H9 (cell line): ENCODE data around the gene INPP4A. TPM values are rescaled to one million over a fixed set of nuclear protein-coding genes. Genes with fewer than 3 reads are reported as not detected.

ENCODE experiments used
- DNase-seq: peaks from one replicate; pipeline ENCODE4 v3.0.0-alpha.2; 2017
- H2AFZ ChIP-seq: one replicate; pipeline ENCODE4 v1.6.1; 2013; ENCODE audit warnings: mild to moderate bottlenecking, low read length, control low read depth, moderate library complexity
- H2AK5ac ChIP-seq: 2 replicates; pipeline ENCODE4 v1.6.1; 2013; ENCODE audit warnings: low read length, control low read depth, mixed read lengths; ENCODE audit not compliant: insufficient read length
- H2BK120ac ChIP-seq: one replicate; pipeline ENCODE4 v1.6.1; 2013; ENCODE audit warnings: low read depth, mild to moderate bottlenecking, low read length, control low read depth, inconsistent platforms; ENCODE audit not compliant: poor library complexity, severe bottlenecking
- H2BK12ac ChIP-seq: 2 replicates; pipeline ENCODE4 v1.6.1; 2013; ENCODE audit warnings: low read length, control low read depth, mixed read lengths, low read depth; ENCODE audit not compliant: insufficient read length
- H2BK15ac ChIP-seq: 2 replicates; pipeline ENCODE4 v1.6.1; 2013; ENCODE audit warnings: low read depth, low read length, control low read depth
- H2BK20ac ChIP-seq: one replicate; pipeline ENCODE4 v1.6.1; 2013; ENCODE audit warnings: low read depth, mild to moderate bottlenecking, low read length, control low read depth, inconsistent platforms; ENCODE audit not compliant: poor library complexity, severe bottlenecking
- H2BK5ac ChIP-seq: 2 replicates; pipeline ENCODE4 v1.6.1; 2013; ENCODE audit warnings: low read length, control low read depth, mixed read lengths; ENCODE audit not compliant: insufficient read length
- H3K14ac ChIP-seq: 2 replicates; pipeline ENCODE4 v1.6.1; 2013; ENCODE audit warnings: low read length, control low read depth; ENCODE audit not compliant: insufficient read depth
- H3K18ac ChIP-seq: 2 replicates; pipeline ENCODE4 v1.6.1; 2013; ENCODE audit warnings: low read depth, mild to moderate bottlenecking, mixed read lengths, low read length, control low read depth; ENCODE audit not compliant: insufficient read length
- H3K23ac ChIP-seq: 2 replicates; pipeline ENCODE4 v1.6.1; 2013; ENCODE audit warnings: low read length, control low read depth, mixed read lengths, low read depth; ENCODE audit not compliant: insufficient read length
- H3K23me2 ChIP-seq: 2 replicates; pipeline ENCODE4 v1.6.1; 2013; ENCODE audit warnings: low read depth, mild to moderate bottlenecking, mixed read lengths, low read length, control low read depth; ENCODE audit not compliant: insufficient read length, poor library complexity, severe bottlenecking
- H3K27ac ChIP-seq: 2 replicates; pipeline ENCODE4 v1.5.1; 2013; ENCODE audit warnings: low read length, control low read depth, mixed read lengths, low read depth; ENCODE audit not compliant: insufficient read length
- H3K27me3 ChIP-seq: 2 replicates; pipeline ENCODE4 v1.6.1; 2013; ENCODE audit warnings: low read length, control low read depth, inconsistent platforms; ENCODE audit not compliant: insufficient read depth
- H3K4ac ChIP-seq: 2 replicates; pipeline ENCODE4 v1.6.1; 2013; ENCODE audit warnings: low read depth, mild to moderate bottlenecking, control low read depth, inconsistent platforms, low read length, moderate library complexity
- H3K4me1 ChIP-seq: 2 replicates; pipeline ENCODE4 v1.6.1; 2013; ENCODE audit warnings: low read length, control low read depth, inconsistent platforms; ENCODE audit not compliant: insufficient read depth
- H3K4me2 ChIP-seq: 2 replicates; pipeline ENCODE4 v1.6.1; 2013; ENCODE audit warnings: low read length, control low read depth, mixed read lengths; ENCODE audit not compliant: insufficient read length, insufficient read depth
- H3K56ac ChIP-seq: 2 replicates; pipeline ENCODE4 v1.6.1; 2013; ENCODE audit warnings: low read depth, mild to moderate bottlenecking, mixed read lengths, low read length, control low read depth; ENCODE audit not compliant: insufficient read length
- H3K79me1 ChIP-seq: 2 replicates; pipeline ENCODE4 v1.6.1; 2013; ENCODE audit warnings: low read depth, mild to moderate bottlenecking, moderate library complexity, low read length, control low read depth, inconsistent platforms; ENCODE audit not compliant: insufficient read depth, poor library complexity, severe bottlenecking
- H3K79me2 ChIP-seq: 2 replicates; pipeline ENCODE4 v1.6.1; 2013; ENCODE audit warnings: low read length, control low read depth, inconsistent platforms; ENCODE audit not compliant: insufficient read depth
- H3K9ac ChIP-seq: 2 replicates; pipeline ENCODE4 v1.6.1; 2013; ENCODE audit warnings: low read length, control low read depth, mixed read lengths; ENCODE audit not compliant: insufficient read length; ENCODE audit errors: extremely low read depth
- H3K9me3 ChIP-seq: one replicate; pipeline ENCODE4 v1.6.1; 2013; ENCODE audit warnings: low read depth, low read length, inconsistent platforms; ENCODE audit not compliant: control insufficient read depth
- H3T11ph ChIP-seq: one replicate; pipeline ENCODE4 v1.6.1; 2013; ENCODE audit warnings: mild to moderate bottlenecking, low read length, control low read depth, inconsistent platforms
- H4K20me1 ChIP-seq: one replicate; pipeline ENCODE4 v1.6.1; 2013; ENCODE audit not compliant: control insufficient read depth, insufficient read length, insufficient read depth
- H4K5ac ChIP-seq: 2 replicates; pipeline ENCODE4 v1.6.1; 2013; ENCODE audit warnings: low read depth, mild to moderate bottlenecking, mixed read lengths, low read length, control low read depth; ENCODE audit not compliant: insufficient read length
- H4K8ac ChIP-seq: replicated peaks from 2 replicates; pipeline ENCODE4 v1.6.1; 2013; ENCODE audit warnings: low read length, control low read depth, mixed read lengths, low read depth; ENCODE audit not compliant: insufficient read length
- H4K91ac ChIP-seq: 2 replicates; pipeline ENCODE4 v1.6.1; 2013; ENCODE audit warnings: low read depth, mild to moderate bottlenecking, moderate library complexity, mixed read lengths, low read length, control low read depth; ENCODE audit not compliant: insufficient read length
- H3K27ac Mint-ChIP-seq, 3 experiments: 2 replicates in 2 of 3; 3 replicates in 1 of 3; pipeline ENCODE4 v1.8.0; 2020 to 2021; ENCODE audit warnings: mixed read lengths in 3 of 3, mild to moderate bottlenecking in 1 of 3, moderate library complexity in 1 of 3
- H3K27me3 Mint-ChIP-seq: 2 replicates; pipeline ENCODE4 v1.8.0; 2021; ENCODE audit warnings: low read depth, mild to moderate bottlenecking, moderate library complexity, mixed read lengths
- H3K36me3 Mint-ChIP-seq, 3 experiments: 2 replicates in 2 of 3; 3 replicates in 1 of 3; pipeline ENCODE4 v1.8.0; 2020 to 2021; ENCODE audit warnings: low read depth in 3 of 3, mixed read lengths in 3 of 3; ENCODE audit not compliant: insufficient read depth in 1 of 3
- H3K4me1 Mint-ChIP-seq, 2 experiments: 2 replicates each; pipeline ENCODE4 v1.8.0; 2020; ENCODE audit warnings: mixed read lengths in 2 of 2
- H3K4me3 Mint-ChIP-seq, 2 experiments: 2 replicates in 1 of 2; 3 replicates in 1 of 2; pipeline ENCODE4 v1.8.0; 2020 to 2021; ENCODE audit warnings: mild to moderate bottlenecking in 2 of 2, mixed read lengths in 2 of 2, moderate library complexity in 1 of 2
- H3K9me3 Mint-ChIP-seq, 2 experiments: 2 replicates in 1 of 2; 3 replicates in 1 of 2; pipeline ENCODE4 v1.8.0; 2020; ENCODE audit warnings: mild to moderate bottlenecking in 2 of 2, mixed read lengths in 2 of 2, moderate library complexity in 1 of 2
- WGBS: extraction: QIAGEN DNeasy Blood & Tissue Kit; methylation state at CpG from one replicate; pipeline ENCODE4 v1.1.7; 2013; ENCODE audit warnings: missing lambda C conversion rate, low lambda C conversion rate, mixed read lengths; ENCODE audit not compliant: insufficient read length; ENCODE audit errors: extremely low coverage; 5-methylcytosine and 5-hydroxymethylcytosine counted together
- total RNA-seq: library from RNA; stranded (reverse); gene quantifications from 2 replicates; pipeline ENCODE4 v1.2.1, GENCODE V29; 2021
- TF ChIP-seq, protein P1 (sequence below): fragments of 200-600 bp; sonication (generic); conservative IDR thresholded peaks from 3 replicates; pipeline ENCODE4 v1.8.0; 2021; ENCODE audit warnings: antibody characterized with exemption, mild to moderate bottlenecking

INPP4A gene
- total RNA-seq, 1 experiment from 2014 or later: 55.2 TPM

DNA sequence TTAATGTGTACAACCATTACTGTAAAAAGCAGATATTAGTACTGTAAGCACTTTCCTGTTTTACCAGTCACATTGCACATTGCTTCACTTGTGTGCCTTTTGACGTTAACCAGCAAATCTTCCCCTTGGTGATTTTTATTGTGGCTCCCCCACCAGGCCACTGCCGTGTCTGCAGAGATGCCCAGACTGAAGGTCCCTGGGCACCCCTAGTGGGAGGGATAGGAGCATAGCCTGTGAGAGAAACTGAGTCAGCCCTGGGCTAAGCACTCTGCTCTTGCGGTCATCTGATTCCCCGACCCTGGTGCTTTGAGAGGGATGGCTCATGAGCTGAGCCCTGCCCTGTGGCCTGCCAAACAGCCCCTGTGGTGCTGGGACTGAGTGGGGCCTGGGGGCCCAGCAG lies 73.4 kb downstream of the INPP4A start:
- Histone ChIP-seq H3K9ac (no peak overlapping the region), H3K79me2 (no peaks in the 10 kb centered on the region), H4K91ac (no peak overlapping the region), H4K8ac (no peak overlapping the region), H3K4ac (no peak overlapping the region), H3K14ac (no peak overlapping the region; the same call in 1 of the 2 replicates), H3K9me3 (no peaks in the 10 kb centered on the region), H3K18ac (no peak overlapping the region), H3K4me1 (no peaks in the 10 kb centered on the region), H4K20me1 (no peaks in the 10 kb centered on the region), H3K23me2 (no peaks in the 10 kb centered on the region), H4K5ac (no peak overlapping the region), H3K23ac (no peak overlapping the region), H3K4me2 (no peak overlapping the region), H2AK5ac (no peak overlapping the region), H2BK12ac (no peak overlapping the region), H3T11ph (no peak overlapping the region), H3K27ac (no peak overlapping the region), H2BK15ac (no peak overlapping the region), H2BK20ac (no peak overlapping the region), H3K56ac (no peak overlapping the region), H3K27me3 (no peaks in the 10 kb centered on the region), H3K79me1 (no peaks in the 10 kb centered on the region), H2BK120ac (no peak overlapping the region), H2BK5ac (no peak overlapping the region), H2AFZ (no peak overlapping the region)
- Mint-ChIP-seq H3K4me3 (no peak overlapping the region), H3K4me1 (peaks cover 31 to 35% of the 10 kb centered on the region in 2 experiments), H3K36me3 (peaks cover 4 to 22% (median 20%) of the 10 kb centered on the region in 3 experiments; a peak in 6 of 7 replicates), H3K9me3 (no peaks in the 10 kb centered on the region), H3K27ac (no peak overlapping the region), H3K27me3 (no peaks in the 10 kb centered on the region)
- WGBS: no CpG with 5 or more reads among the region's 4 CpGs
- TF ChIP-seq, protein P1, sequence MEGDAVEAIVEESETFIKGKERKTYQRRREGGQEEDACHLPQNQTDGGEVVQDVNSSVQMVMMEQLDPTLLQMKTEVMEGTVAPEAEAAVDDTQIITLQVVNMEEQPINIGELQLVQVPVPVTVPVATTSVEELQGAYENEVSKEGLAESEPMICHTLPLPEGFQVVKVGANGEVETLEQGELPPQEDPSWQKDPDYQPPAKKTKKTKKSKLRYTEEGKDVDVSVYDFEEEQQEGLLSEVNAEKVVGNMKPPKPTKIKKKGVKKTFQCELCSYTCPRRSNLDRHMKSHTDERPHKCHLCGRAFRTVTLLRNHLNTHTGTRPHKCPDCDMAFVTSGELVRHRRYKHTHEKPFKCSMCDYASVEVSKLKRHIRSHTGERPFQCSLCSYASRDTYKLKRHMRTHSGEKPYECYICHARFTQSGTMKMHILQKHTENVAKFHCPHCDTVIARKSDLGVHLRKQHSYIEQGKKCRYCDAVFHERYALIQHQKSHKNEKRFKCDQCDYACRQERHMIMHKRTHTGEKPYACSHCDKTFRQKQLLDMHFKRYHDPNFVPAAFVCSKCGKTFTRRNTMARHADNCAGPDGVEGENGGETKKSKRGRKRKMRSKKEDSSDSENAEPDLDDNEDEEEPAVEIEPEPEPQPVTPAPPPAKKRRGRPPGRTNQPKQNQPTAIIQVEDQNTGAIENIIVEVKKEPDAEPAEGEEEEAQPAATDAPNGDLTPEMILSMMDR: peak; percentile 66; the same call in 2 of the 3 replicates
- DNase-seq: no peak
